H1 (cell line): ENCODE data around the gene B3GAT2. TPM values are rescaled to one million over a fixed set of nuclear protein-coding genes. Genes with fewer than 3 reads are reported as not detected.

ENCODE experiments used
- CTCF ChIA-PET: fragments of 300-600 bp; sonication (Branson Sonifier 250); formaldehyde crosslinking; loops from one replicate; lab custom pipeline; 2021; ENCODE audit not compliant: partially characterized antibody; lab: Charles Lee
- POLR2A ChIA-PET: fragments of 300-600 bp; sonication (Branson Sonifier 250); formaldehyde crosslinking; loops from one replicate; lab custom pipeline; 2021; ENCODE audit warnings: inconsistent platforms; ENCODE audit not compliant: partially characterized antibody; lab: Charles Lee
- DNase-seq, 2 experiments: peaks; one replicate each; pipeline versions ENCODE4 v3.0.0 to v3.0.0-alpha.2; 2010 to 2022; ENCODE audit warnings: low spot score in 2 of 2, low read depth in 1 of 2, mixed read lengths in 1 of 2
- FAIRE-seq: peaks from 2 replicates; lab custom pipeline; 2011; peaks lifted over from hg19 to GRCh38; lab: Jason Lieb, UNC
- H2AFZ ChIP-seq: 2 replicates; pipeline ENCODE4 v1.8.1; 2012; ENCODE audit warnings: low read length, inconsistent platforms
- H2AK5ac ChIP-seq: 2 replicates; pipeline ENCODE4 v1.6.1; 2013; ENCODE audit warnings: low read depth, low read length
- H2BK120ac ChIP-seq: replicated peaks from 2 replicates; pipeline ENCODE3; 2013; ENCODE audit warnings: low read depth, low read length, inconsistent platforms
- H2BK12ac ChIP-seq: 2 replicates; pipeline ENCODE4 v1.6.1; 2013; ENCODE audit warnings: low read depth, low read length
- H2BK15ac ChIP-seq: 2 replicates; pipeline ENCODE4 v1.6.1; 2013; ENCODE audit warnings: low read length
- H2BK20ac ChIP-seq: 2 replicates; pipeline ENCODE4 v1.6.1; 2013; ENCODE audit warnings: low read length
- H2BK5ac ChIP-seq: 2 replicates; pipeline ENCODE4 v1.6.1; 2013; ENCODE audit warnings: low read depth, low read length
- H3K14ac ChIP-seq: 2 replicates; pipeline ENCODE4 v1.6.1; 2013; ENCODE audit warnings: inconsistent platforms; ENCODE audit not compliant: insufficient read length
- H3K18ac ChIP-seq: 2 replicates; pipeline ENCODE4 v1.6.1; 2013; ENCODE audit warnings: low read length; ENCODE audit errors: extremely low read depth
- H3K23ac ChIP-seq: 2 replicates; pipeline ENCODE4 v1.6.1; 2013; ENCODE audit warnings: inconsistent platforms; ENCODE audit not compliant: insufficient read length
- H3K23me2 ChIP-seq: 2 replicates; pipeline ENCODE4 v1.6.1; 2013; ENCODE audit warnings: low read depth, low read length
- H3K27ac ChIP-seq: 2 replicates; pipeline ENCODE4 v1.6.1; 2011; ENCODE audit warnings: low read depth, low read length, inconsistent platforms
- H3K27me3 ChIP-seq, 4 experiments: replicated peaks in 1 of 4; 1 replicate in 1 of 4; 2 replicates in 3 of 4; pipeline versions ENCODE4 v1.6.1 to v1.8.1; 2011 to 2013; ENCODE audit warnings: low read length in 3 of 4, mild to moderate bottlenecking in 3 of 4, inconsistent platforms in 2 of 4, mixed read lengths in 2 of 4, moderate library complexity in 1 of 4; ENCODE audit not compliant: control insufficient read depth in 3 of 4, insufficient read depth in 3 of 4; ENCODE audit errors: extremely low read depth in 1 of 4
- H3K36me3 ChIP-seq, 4 experiments: 2 replicates each; pipeline versions ENCODE4 v1.6.1 to v1.8.1; 2011 to 2013; ENCODE audit warnings: mild to moderate bottlenecking in 4 of 4, low read length in 3 of 4, moderate library complexity in 2 of 4, control low read depth in 1 of 4, inconsistent platforms in 1 of 4; ENCODE audit not compliant: insufficient read depth in 4 of 4, control insufficient read depth in 2 of 4
- H3K4ac ChIP-seq: replicated peaks from 2 replicates; pipeline ENCODE3; 2013; ENCODE audit warnings: low read length, low read depth, mixed read lengths, inconsistent platforms; ENCODE audit not compliant: insufficient read length
- H3K4me1 ChIP-seq, 4 experiments: replicated peaks in 1 of 4; 1 replicate in 1 of 4; 2 replicates in 3 of 4; pipeline versions ENCODE4 v1.6.1 to v1.8.1; 2011 to 2013; ENCODE audit warnings: low read length in 3 of 4, inconsistent platforms in 2 of 4, mixed read lengths in 1 of 4; ENCODE audit not compliant: insufficient read depth in 4 of 4, control insufficient read depth in 3 of 4
- H3K4me2 ChIP-seq, 2 experiments: 2 replicates each; pipeline versions ENCODE4 v1.6.1 to v1.8.1; 2011 to 2013; ENCODE audit warnings: low read depth in 2 of 2, low read length in 2 of 2, control low read depth in 1 of 2, inconsistent platforms in 1 of 2, mild to moderate bottlenecking in 1 of 2; ENCODE audit not compliant: insufficient read depth in 1 of 2
- H3K4me3 ChIP-seq, 4 experiments: fragments of 200-600, 300-600 bp in 1 of 4; sonication (generic), shearing (Covaris generic), sonication (Bioruptor Twin) in 1 of 4; 2 replicates each; pipeline versions ENCODE4 v1.5.1 to v1.8.1; 2011 to 2016; ENCODE audit warnings: low read length in 4 of 4, low read depth in 3 of 4, control low read depth in 2 of 4, inconsistent platforms in 2 of 4, mild to moderate bottlenecking in 2 of 4, mixed read lengths in 1 of 4, moderate library complexity in 1 of 4; ENCODE audit not compliant: insufficient read depth in 2 of 4; ENCODE audit errors: extremely low read depth in 1 of 4
- H3K56ac ChIP-seq: replicated peaks from 2 replicates; pipeline ENCODE3; 2013; ENCODE audit warnings: low read depth, mild to moderate bottlenecking, mixed read lengths, low read length, inconsistent platforms; ENCODE audit not compliant: insufficient read length
- H3K79me1 ChIP-seq: 2 replicates; pipeline ENCODE4 v1.6.1; 2013; ENCODE audit warnings: low read depth, low read length, control low read depth
- H3K79me2 ChIP-seq, 2 experiments: 2 replicates each; pipeline versions ENCODE4 v1.6.1 to v1.8.1; 2012 to 2013; ENCODE audit warnings: low read length in 2 of 2, mild to moderate bottlenecking in 2 of 2, inconsistent platforms in 1 of 2; ENCODE audit not compliant: insufficient read depth in 2 of 2, control insufficient read depth in 1 of 2
- H3K9ac ChIP-seq, 4 experiments: replicated peaks in 1 of 4; 1 replicate in 1 of 4; 2 replicates in 3 of 4; pipeline versions ENCODE4 v1.6.1 to v1.8.1; 2011 to 2013; ENCODE audit warnings: low read depth in 3 of 4, low read length in 3 of 4, control low read depth in 2 of 4, mild to moderate bottlenecking in 2 of 4, moderate library complexity in 2 of 4, inconsistent platforms in 1 of 4; ENCODE audit errors: extremely low read depth in 1 of 4
- H3K9me3 ChIP-seq, 2 experiments: 2 replicates each; pipeline versions ENCODE4 v1.6.1 to v1.8.1; 2012 to 2013; ENCODE audit warnings: mild to moderate bottlenecking in 2 of 2, moderate library complexity in 2 of 2, control low read depth in 1 of 2, inconsistent platforms in 1 of 2, low read depth in 1 of 2, low read length in 1 of 2, mixed read lengths in 1 of 2; ENCODE audit not compliant: insufficient read depth in 2 of 2
- H4K20me1 ChIP-seq, 2 experiments: replicated peaks in 1 of 2; 2 replicates each; pipeline versions ENCODE3 to v1.8.1; 2011 to 2013; ENCODE audit warnings: inconsistent platforms in 2 of 2, low read length in 2 of 2, mild to moderate bottlenecking in 1 of 2; ENCODE audit not compliant: insufficient read depth in 2 of 2, control insufficient read depth in 1 of 2
- H4K5ac ChIP-seq: 2 replicates; pipeline ENCODE4 v1.6.1; 2013; ENCODE audit warnings: low read length, low read depth, mixed read lengths, inconsistent platforms; ENCODE audit not compliant: insufficient read length
- H4K8ac ChIP-seq: 2 replicates; pipeline ENCODE4 v1.8.0; 2013; ENCODE audit warnings: mild to moderate bottlenecking, moderate library complexity, low read length, inconsistent platforms; ENCODE audit not compliant: insufficient read depth; ENCODE audit errors: extremely low read depth
- H4K91ac ChIP-seq: replicated peaks from 2 replicates; pipeline ENCODE3; 2013; ENCODE audit warnings: low read length, mixed read lengths, inconsistent platforms; ENCODE audit not compliant: insufficient read length
- ASH2L ChIP-seq: fragments of 200-600, 300-600 bp; sonication (generic); IDR thresholded peaks from one replicate; pipeline ENCODE4 v1.7.1; 2017; ENCODE audit warnings: low read length
- KDM4A ChIP-seq: IDR thresholded peaks from one replicate; pipeline ENCODE4 v1.7.1; 2012; ENCODE audit warnings: low read depth, mild to moderate bottlenecking, moderate library complexity, low read length, inconsistent platforms; ENCODE audit not compliant: severe bottlenecking
- RAD21 ChIP-seq, 2 experiments: IDR thresholded peaks in 1 of 2; conservative IDR thresholded peaks in 1 of 2; 2 replicates each; pipeline ENCODE4 v1.6.1; 2011; ENCODE audit warnings: low read depth in 2 of 2, low read length in 2 of 2, improper control_type of control experiment in 1 of 2, inconsistent platforms in 1 of 2, mild to moderate bottlenecking in 1 of 2, moderate library complexity in 1 of 2
- SIRT6 ChIP-seq: IDR thresholded peaks from one replicate; pipeline ENCODE4 v1.7.1; 2012; ENCODE audit warnings: low read length, inconsistent platforms
- whole genome bisulfite sequencing, 2 experiments: shearing (Covaris generic) in 1 of 2; methylation state at CpG; one replicate each; pipeline versions ENCODE4 v1.1.6 to v1.1.7; 2013 to 2015; ENCODE audit warnings: low lambda C conversion rate in 2 of 2, mixed read lengths in 2 of 2, inconsistent platforms in 1 of 2, low coverage in 1 of 2, missing lambda C conversion rate in 1 of 2; ENCODE audit not compliant: insufficient replicate concordance in 2 of 2, insufficient coverage in 1 of 2, insufficient read length in 1 of 2; ENCODE audit errors: extremely low coverage in 1 of 2, missing lambda C conversion rate in 1 of 2; 5-methylcytosine and 5-hydroxymethylcytosine counted together
- long read RNA-seq, 2 experiments: library from RNA in 1 of 2; library from capped mRNA in 1 of 2; stranded (forward); transcript quantifications; one replicate each; pipeline ENCODE4 v2.0.0, GENCODE V29; 2021; ENCODE audit warnings: inconsistent platforms in 1 of 2
- polyA minus RNA-seq, 3 experiments: library from RNA; depleted of rRNA, polyadenylated mRNA; stranded (reverse); fragments of >200 nt; gene quantifications; 1 replicate in 2 of 3; 2 replicates in 1 of 3; pipeline ENCODE4 v1.2.3, GENCODE V29; 2011
- polyA plus RNA-seq, 7 experiments: library from polyadenylated mRNA; depleted of rRNA in 3 of 7; stranded (reverse) in 5 of 7; unstranded in 2 of 7; fragments of >200 nt in 5 of 7; fragments of 200-250 nt in 2 of 7; gene quantifications; 1 replicate in 5 of 7; 2 replicates in 1 of 7; 4 replicates in 1 of 7; pipeline versions ENCODE4 v1.2.1 to v1.2.3, GENCODE V29; 2011 to 2013; ENCODE audit warnings: missing spikeins in 2 of 7, mixed read lengths in 2 of 7
- total RNA-seq: library from RNA; stranded (reverse); fragmentation: NEBNext Ultra II Directional; extraction: Animal tissue kit (Norgen Biotek cat#: 25700); gene quantifications from 2 replicates; pipeline ENCODE4 v1.2.1, GENCODE V29; 2021
- TF ChIP-seq, protein P1 (sequence below): IDR thresholded peaks from 2 replicates; pipeline ENCODE4 v1.6.1; 2012; ENCODE audit warnings: inconsistent platforms

B3GAT2 gene, protein sequence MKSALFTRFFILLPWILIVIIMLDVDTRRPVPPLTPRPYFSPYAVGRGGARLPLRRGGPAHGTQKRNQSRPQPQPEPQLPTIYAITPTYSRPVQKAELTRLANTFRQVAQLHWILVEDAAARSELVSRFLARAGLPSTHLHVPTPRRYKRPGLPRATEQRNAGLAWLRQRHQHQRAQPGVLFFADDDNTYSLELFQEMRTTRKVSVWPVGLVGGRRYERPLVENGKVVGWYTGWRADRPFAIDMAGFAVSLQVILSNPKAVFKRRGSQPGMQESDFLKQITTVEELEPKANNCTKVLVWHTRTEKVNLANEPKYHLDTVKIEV
- total RNA-seq = 1.8 and 1.9 TPM in 2 replicates
- 0.47 and 0.83 TPM in 2 replicates for polyA plus RNA-seq (2011; rRNA removed)
- 0.57 TPM for polyA plus RNA-seq (2011; cell fraction: cytosol; rRNA removed)
- 0.91 TPM for polyA plus RNA-seq (2011; cell fraction: nucleus; rRNA removed)
- polyA plus RNA-seq (2012, experiment 1 of 2) = 0.69 to 1.4 TPM (median 0.86 TPM) in 4 replicates
- 0.16 TPM for polyA plus RNA-seq (2012, experiment 2 of 2)
- polyA plus RNA-seq (2013, experiment 1 of 2) = 1.6 TPM
- polyA plus RNA-seq (2013, experiment 2 of 2) = 1.4 TPM
- 0.82 and 1.2 TPM in 2 replicates for polyA minus RNA-seq (2011; rRNA and poly(A)+ RNA removed)
- 0.51 TPM for polyA minus RNA-seq (2011; cell fraction: cytosol; rRNA and poly(A)+ RNA removed)
- 2.1 TPM for polyA minus RNA-seq (2011; cell fraction: nucleus; rRNA and poly(A)+ RNA removed)
- long read RNA-seq, experiment 1, partial matches to known transcripts = 0 of 3 reads
- long read RNA-seq, experiment 1, other reads (novel, unspliced or antisense) = 3 of 3 reads
- long read RNA-seq, experiment 2 = 0 reads

DNA sequence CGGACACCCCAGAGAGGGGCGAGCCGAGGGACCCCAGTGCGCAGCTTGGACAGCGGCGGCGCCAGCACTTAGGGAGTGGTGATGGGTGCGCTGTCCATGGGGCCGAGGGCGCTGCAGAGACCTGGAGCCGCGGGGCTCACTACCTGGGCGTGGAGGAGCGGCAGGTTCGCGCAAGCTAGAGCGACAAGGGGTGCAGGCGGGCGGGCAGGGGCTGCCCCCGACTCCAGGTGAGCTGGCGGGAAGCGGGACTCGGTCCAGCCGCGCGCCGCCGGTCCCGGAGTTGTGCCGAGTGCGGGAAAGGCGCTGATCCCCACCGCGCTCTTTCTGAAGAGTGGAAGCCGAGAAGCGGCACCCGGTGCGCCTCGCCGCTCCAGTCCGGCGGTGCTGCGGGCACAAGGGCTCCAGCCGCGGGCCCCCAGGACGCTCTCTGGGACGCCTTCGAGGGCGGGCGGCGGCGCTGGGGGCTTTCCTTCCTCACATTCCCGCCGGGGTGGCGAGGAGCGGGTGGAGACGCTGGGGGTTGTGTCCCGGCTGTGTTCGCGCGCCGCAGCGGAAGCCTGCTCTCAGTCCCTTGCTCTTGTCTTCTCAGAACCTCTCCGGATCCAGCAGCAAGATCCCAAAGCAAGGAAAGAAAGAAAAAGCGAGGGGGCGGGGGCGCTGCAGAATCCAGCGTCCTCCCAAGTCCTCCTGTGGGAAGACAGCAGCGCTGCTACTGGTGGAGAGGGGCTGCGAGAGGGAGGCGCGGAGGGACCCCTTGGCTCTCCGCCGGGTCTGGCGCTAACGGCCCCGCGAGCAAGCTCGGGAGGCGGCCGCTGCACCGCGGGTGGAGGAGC, at the start of gene B3GAT2:
TSS of gene B3GAT2 (minus strand) at position 610 of the 833 bp plus-strand sequence. CDS start 631 bp downstream, outside the sequence.
- peak in 1 of 2 experiments; percentile 76 for DNase-seq
- Histone ChIP-seq H4K5ac (no peak within 1 kb of the TSS), H3K14ac (no peak within 1 kb of the TSS), H2BK15ac (no peak within 1 kb of the TSS), H3K4me2 (peak within 1 kb of the TSS; percentile 66 to 91), H2AK5ac (no peak within 1 kb of the TSS), H3K18ac (no peak within 1 kb of the TSS), H2BK5ac (no peak within 1 kb of the TSS), H3K27ac (no peak within 1 kb of the TSS), H3K23ac (no peak within 1 kb of the TSS), H4K20me1 (no peaks in the 10 kb centered on the region), H4K8ac (peak within 1 kb of the TSS; percentile 93), H2BK120ac (no peak within 1 kb of the TSS), H3K4me3 (peak within 1 kb of the TSS; percentile 16 to 68 (median 40)), H3K9me3 (no peaks in the 10 kb centered on the region), H3K23me2 (peaks cover 15% of the 10 kb centered on the region; the same call in 1 of the 2 replicates), H3K79me2 (no peaks in the 10 kb centered on the region), H2BK12ac (peak within 1 kb of the TSS; percentile 27; the same call in 1 of the 2 replicates), H3K9ac (no peak within 1 kb of the TSS; a peak in 1 of 7 replicates), H3K79me1 (no peaks in the 10 kb centered on the region), H2AFZ (peak within 1 kb of the TSS; percentile 61; the same call in 1 of the 2 replicates), H4K91ac (no peak within 1 kb of the TSS), H2BK20ac (no peak within 1 kb of the TSS), H3K4me1 (peaks cover 0 to 4% (median 1%) of the 10 kb centered on the region in 4 experiments; a peak in 4 of 7 replicates), H3K56ac (no peak within 1 kb of the TSS), H3K36me3 (no peaks in the 10 kb centered on the region), H3K27me3 (peaks cover 14 to 51% (median 39%) of the 10 kb centered on the region in 4 experiments), H3K4ac (no peak within 1 kb of the TSS)
- FAIRE-seq = no peak
- CTCF ChIA-PET = interaction anchor here (0.6 to 4.7 kb wide), 31 partner anchors 14 to 736 kb away, joined by 3 to 49 read pairs (median 4); partner anchors contain the start of gene SMAP1
- WGBS, 2 experiments = 2% methylated on average over 60 of the region's 83 CpGs; no CpG with 5 or more reads in 1 of the 2 experiments
- POLR2A ChIA-PET = interaction anchor here (1.6 kb wide), 1 partner anchor 14 kb away, joined by 3 read pairs; no protein-coding TSS in a partner anchor
- TF ChIP-seq SIRT6 (no peak), ASH2L (peak; percentile 48), KDM4A (no peak), RAD21 (IDR thresholded peaks at IDR 0.05 in 1 of 2, conservative IDR thresholded peaks at IDR 0.05 in 1 of 2; ENCODE audit: low read depth in 2 of 2, low read length in 2 of 2) (0 out of 4 replicates have a peak, but pooled peaks of 1 of the 2 experiments have one; percentile 7)
- TF ChIP-seq, protein P1, sequence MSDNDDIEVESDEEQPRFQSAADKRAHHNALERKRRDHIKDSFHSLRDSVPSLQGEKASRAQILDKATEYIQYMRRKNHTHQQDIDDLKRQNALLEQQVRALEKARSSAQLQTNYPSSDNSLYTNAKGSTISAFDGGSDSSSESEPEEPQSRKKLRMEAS = 0 out of 2 replicates have a peak, but pooled peaks have one; percentile 4
